Body of pancreas (tissue), 4 donors: ENCODE results near the gene TFCP2L1.

ENCODE experiments used
- CTCF ChIP-seq, 7 experiments: fragments of 450-650 bp in 4 of 7; fragments of 200-600 bp in 3 of 7; sonication (generic) in 3 of 7; IDR thresholded peaks; one replicate each; pipeline ENCODE4 v1.5.1; 2016 to 2019; ENCODE audit warnings: antibody characterized with exemption in 7 of 7
- POLR2A ChIP-seq, 3 donors: fragments of 450-650 bp; IDR thresholded peaks; one replicate each; pipeline ENCODE4 v1.6.1; 2016; ENCODE audit warnings: antibody characterized with exemption in 3 of 3, mild to moderate bottlenecking in 2 of 3

GRCh38 chr2:121246704-121247255 lies 38.2 kb downstream of the TFCP2L1 start:
- TF ChIP-seq CTCF (IDR thresholded peaks at IDR 0.05), result no peak
- TF ChIP-seq POLR2A (IDR thresholded peaks at IDR 0.05), result no peak
